ENCODE measurements around the gene CAV1.
A peak's percentile ranks its signal among the peaks of the same experiment; 100 is the strongest.
"Not testable (repeated sequence)": the region's sequence is repeated elsewhere in the genome, so short reads cannot be mapped to it uniquely, and the experiment has no call there.

CAV1 gene

GRCh38 chr7:116524609-116525297 is at the start of gene CAV1:
Gene CAV1 (plus strand): TSS chr7:116525036. CDS start chr7:116525063, 27 bp downstream.
- peak; percentile 71 for DNase-seq

GRCh38 chr7:116477625-116478024 is 47.2 kb upstream of the CAV1 start:
- DNase-seq, result no peak

GRCh38 chr7:116478834-116479233 is 46.0 kb upstream of the CAV1 start:
- no peak for DNase-seq

- no peak for DNase-seq
Observed at GRCh38 chr7:116483271-116483942, 41.4 kb upstream of the CAV1 start.

- not testable (repeated sequence) for DNase-seq
Observed at GRCh38 chr7:116484389-116484788, 40.4 kb upstream of the CAV1 start.

- no peak for DNase-seq
Observed at GRCh38 chr7:116487907-116488521, 36.8 kb upstream of the CAV1 start.

- no peak for DNase-seq
Observed at GRCh38 chr7:116490351-116490750, 34.5 kb upstream of the CAV1 start.

GRCh38 chr7:116491887-116492653 is 32.8 kb upstream of the CAV1 start:
- no peak for DNase-seq

- DNase-seq, result no peak
Observed at GRCh38 chr7:116492654-116493109, 32.2 kb upstream of the CAV1 start.

- DNase-seq, result no peak
Observed at GRCh38 chr7:116493449-116493848, 31.4 kb upstream of the CAV1 start.

- DNase-seq, result no peak
Observed at GRCh38 chr7:116494472-116494871, 30.4 kb upstream of the CAV1 start.

- DNase-seq, result no peak
Observed at GRCh38 chr7:116495736-116496135, 29.1 kb upstream of the CAV1 start.

GRCh38 chr7:116496653-116497052 is 28.2 kb upstream of the CAV1 start:
- DNase-seq, result no peak

GRCh38 chr7:116497708-116498107 is 27.1 kb upstream of the CAV1 start:
- DNase-seq, result no peak

- DNase-seq, result peak; percentile 38
Observed at GRCh38 chr7:116499168-116500077, 25.4 kb upstream of the CAV1 start, which contains the start of gene CAV2. Gene CAV2 (plus strand): TSS chr7:116499738. CDS start chr7:116499782, 44 bp downstream.

GRCh38 chr7:116500078-116500853 is 24.6 kb upstream of the CAV1 start:
- DNase-seq, result peak; percentile 27

GRCh38 chr7:116501425-116502167 is 23.2 kb upstream of the CAV1 start:
- DNase-seq, result peak; percentile 70

GRCh38 chr7:116502201-116503096 is 22.4 kb upstream of the CAV1 start:
- no peak for DNase-seq

- no peak for DNase-seq
Observed at GRCh38 chr7:116503835-116504234, 21.0 kb upstream of the CAV1 start.

Data from hematopoietic multipotent progenitor cell treated with erythropoietin and hydrocortisone succinate and interleukin-3 and kit ligand, for 6 days (in vitro differentiated cells).